Left ventricle myocardium inferior (tissue), 1 donor: ENCODE results near the gene CLVS2. TPM values are rescaled to one million over a fixed set of nuclear protein-coding genes. Genes with fewer than 3 reads are reported as not detected.

Experiments used
- DNase-seq: peaks from one replicate; pipeline ENCODE4 v3.0.0-alpha.2; 2020
- H3K27ac ChIP-seq: fragments of 200-600 bp; replicated peaks from 2 replicates; pipeline ENCODE4 v1.8.0; 2021
- H3K27me3 ChIP-seq: fragments of 200-600 bp; 2 replicates; pipeline ENCODE4 v1.8.0; 2021; ENCODE audit warnings: low read depth
- H3K36me3 ChIP-seq: fragments of 200-600 bp; 2 replicates; pipeline ENCODE4 v1.8.0; 2021
- H3K4me1 ChIP-seq: fragments of 200-600 bp; 2 replicates; pipeline ENCODE4 v1.8.0; 2021
- H3K4me3 ChIP-seq: fragments of 200-600 bp; 2 replicates; pipeline ENCODE4 v1.8.0; 2021; ENCODE audit warnings: mild to moderate bottlenecking, moderate library complexity
- H3K9me3 ChIP-seq: fragments of 200-600 bp; replicated peaks from 2 replicates; pipeline ENCODE4 v1.8.0; 2021
- intact Hi-C: fragments of 100-400 bp; cut with micrococcal nuclease; formaldehyde crosslinking; loops from one replicate; pipeline ENCODE4 v1.11.0; 2022
- total RNA-seq: library from RNA; stranded (reverse); fragmentation: NEBNext Ultra II Directional; extraction: Animal tissue kit (Norgen Biotek cat#: 25700); gene quantifications from one replicate; pipeline ENCODE4 v1.2.1, GENCODE V29; 2021
- TF ChIP-seq, protein P1 (sequence below): fragments of 200-600 bp; IDR thresholded peaks from 2 replicates; pipeline ENCODE4 v1.8.0; 2021; ENCODE audit warnings: antibody characterized with exemption, mild to moderate bottlenecking, borderline replicate concordance
- donor health status: DM: no; HTN: yes; CAD: no; lungs with severe emphysema.

The CLVS2 gene
- total RNA-seq, 1 donor from 2014 or later = 0.05 TPM

DNA sequence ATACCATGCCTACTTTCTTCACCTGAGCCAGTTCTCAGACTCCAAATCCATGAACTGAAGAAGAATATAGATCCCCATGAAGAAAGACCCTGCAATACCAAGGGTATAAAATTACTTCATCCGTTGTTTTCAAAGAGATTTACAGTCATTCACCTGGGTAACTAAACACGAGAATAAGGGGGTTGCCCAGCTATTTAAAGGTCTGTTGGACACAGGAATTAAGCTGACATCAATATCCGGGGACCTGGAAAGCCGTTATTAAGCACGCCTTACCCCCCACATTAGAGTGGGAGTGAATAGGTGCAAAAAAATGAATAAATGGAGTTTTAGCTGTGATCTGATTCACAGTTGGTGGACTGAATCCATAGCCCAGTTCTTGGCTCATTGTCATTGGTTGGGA lies 28.9 kb downstream of the CLVS2 start:
- peaks cover 5% of the 10 kb centered on the region for H3K27me3 ChIP-seq
- H3K9me3 ChIP-seq = no peaks in the 10 kb centered on the region
- H3K36me3 ChIP-seq = no peaks in the 10 kb centered on the region
- no peak overlapping the region for H3K27ac ChIP-seq
- intact Hi-C loops = no loop called here
- no peak for DNase-seq
- TF ChIP-seq, protein P1, sequence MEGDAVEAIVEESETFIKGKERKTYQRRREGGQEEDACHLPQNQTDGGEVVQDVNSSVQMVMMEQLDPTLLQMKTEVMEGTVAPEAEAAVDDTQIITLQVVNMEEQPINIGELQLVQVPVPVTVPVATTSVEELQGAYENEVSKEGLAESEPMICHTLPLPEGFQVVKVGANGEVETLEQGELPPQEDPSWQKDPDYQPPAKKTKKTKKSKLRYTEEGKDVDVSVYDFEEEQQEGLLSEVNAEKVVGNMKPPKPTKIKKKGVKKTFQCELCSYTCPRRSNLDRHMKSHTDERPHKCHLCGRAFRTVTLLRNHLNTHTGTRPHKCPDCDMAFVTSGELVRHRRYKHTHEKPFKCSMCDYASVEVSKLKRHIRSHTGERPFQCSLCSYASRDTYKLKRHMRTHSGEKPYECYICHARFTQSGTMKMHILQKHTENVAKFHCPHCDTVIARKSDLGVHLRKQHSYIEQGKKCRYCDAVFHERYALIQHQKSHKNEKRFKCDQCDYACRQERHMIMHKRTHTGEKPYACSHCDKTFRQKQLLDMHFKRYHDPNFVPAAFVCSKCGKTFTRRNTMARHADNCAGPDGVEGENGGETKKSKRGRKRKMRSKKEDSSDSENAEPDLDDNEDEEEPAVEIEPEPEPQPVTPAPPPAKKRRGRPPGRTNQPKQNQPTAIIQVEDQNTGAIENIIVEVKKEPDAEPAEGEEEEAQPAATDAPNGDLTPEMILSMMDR = no peak
- no peaks in the 10 kb centered on the region for H3K4me1 ChIP-seq
- no peak overlapping the region for H3K4me3 ChIP-seq

DNA sequence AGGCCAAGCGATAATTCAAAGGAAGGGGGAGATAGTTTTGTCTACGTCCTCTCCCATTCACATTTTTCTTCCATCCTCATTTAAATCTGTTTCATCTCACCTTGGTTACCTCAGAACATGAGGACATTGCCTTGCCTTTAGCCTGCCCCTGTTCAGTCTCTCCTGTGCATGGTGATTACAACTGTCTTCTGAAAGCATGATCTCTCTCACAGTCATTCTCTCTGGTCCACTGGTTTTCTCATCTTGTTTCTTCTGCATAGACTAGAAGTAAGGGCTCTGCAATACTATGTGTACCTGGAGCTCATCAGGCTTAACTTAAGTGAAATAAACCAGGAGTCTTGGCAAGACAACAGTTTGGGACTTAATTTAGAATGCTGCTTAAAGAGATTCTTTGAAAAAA lies 31.4 kb downstream of the CLVS2 start:
- Histone ChIP-seq H3K4me3 (no peak overlapping the region), H3K9me3 (no peaks in the 10 kb centered on the region), H3K27ac (no peak overlapping the region), H3K36me3 (no peaks in the 10 kb centered on the region), H3K27me3 (peaks cover 19% of the 10 kb centered on the region), H3K4me1 (no peaks in the 10 kb centered on the region)
- TF ChIP-seq, protein P1 = no peak
- DNase-seq = no peak
- intact Hi-C loops = no loop called here

- Histone ChIP-seq H3K4me3 (no peak overlapping the region), H3K27ac (no peak overlapping the region), H3K4me1 (no peaks in the 10 kb centered on the region), H3K36me3 (no peaks in the 10 kb centered on the region), H3K9me3 (no peaks in the 10 kb centered on the region), H3K27me3 (peaks cover 23% of the 10 kb centered on the region)
- TF ChIP-seq, protein P1 = no peak
- DNase-seq = no peak
- intact Hi-C loops = no loop called here
Observed at GRCh38 chr6:123028263-123028662, 32.2 kb downstream of the CLVS2 start.

GRCh38 chr6:123030282-123030681 lies 34.2 kb downstream of the CLVS2 start:
- Histone ChIP-seq H3K4me1 (no peaks in the 10 kb centered on the region), H3K27ac (no peak overlapping the region), H3K9me3 (no peaks in the 10 kb centered on the region), H3K4me3 (no peak overlapping the region), H3K27me3 (peaks cover 23% of the 10 kb centered on the region), H3K36me3 (no peaks in the 10 kb centered on the region)
- intact Hi-C loops = no loop called here
- DNase-seq = no peak
- TF ChIP-seq, protein P1 = no peak

GRCh38 chr6:123036648-123037047 lies 40.6 kb downstream of the CLVS2 start:
- Histone ChIP-seq H3K36me3 (no peaks in the 10 kb centered on the region), H3K4me1 (no peaks in the 10 kb centered on the region), H3K9me3 (no peaks in the 10 kb centered on the region), H3K4me3 (no peak overlapping the region), H3K27me3 (peaks cover 10% of the 10 kb centered on the region), H3K27ac (no peak overlapping the region)
- DNase-seq = no peak
- intact Hi-C loops = no loop called here
- TF ChIP-seq, protein P1 = no peak

- H3K4me3 ChIP-seq = no peak overlapping the region
- TF ChIP-seq, protein P1 = no peak
- no peak overlapping the region for H3K27ac ChIP-seq
- no peaks in the 10 kb centered on the region for H3K27me3 ChIP-seq
- H3K4me1 ChIP-seq = no peaks in the 10 kb centered on the region
- no peaks in the 10 kb centered on the region for H3K9me3 ChIP-seq
- H3K36me3 ChIP-seq = no peaks in the 10 kb centered on the region
- intact Hi-C loops = no loop called here
- DNase-seq = no peak
Observed at GRCh38 chr6:123039431-123039830, 43.4 kb downstream of the CLVS2 start.
